Inflammatory macrophage (primary cell): ENCODE measurements around the gene TOMM40.
"Not testable (repeated sequence)": the region's sequence is repeated elsewhere in the genome, so short reads cannot be mapped to it uniquely, and the experiment has no call there.

Experiments used
- DNase-seq, 2 donors: peaks; one replicate each; pipeline ENCODE4 v3.0.0-alpha.2; 2020 to 2022

The TOMM40 gene

GRCh38 chr19:44871809-44872208 lies 19.2 kb upstream of the TOMM40 start:
- no peak for DNase-seq

- DNase-seq, result no peak
These were observed 18.4 kb upstream of the TOMM40 start for GRCh38 chr19:44872661-44873060.

GRCh38 chr19:44874317-44874716 lies 16.7 kb upstream of the TOMM40 start:
- DNase-seq, result no peak

- no peak for DNase-seq
These were observed 15.2 kb upstream of the TOMM40 start for GRCh38 chr19:44875666-44876451.

GRCh38 chr19:44876930-44877535 lies 14.0 kb upstream of the TOMM40 start:
- no peak for DNase-seq

GRCh38 chr19:44878120-44878865 lies 12.8 kb upstream of the TOMM40 start:
- DNase-seq, result no peak

GRCh38 chr19:44879309-44880065 lies 11.6 kb upstream of the TOMM40 start:
- no peak for DNase-seq

- DNase-seq, result no peak
These were observed 9.0 kb upstream of the TOMM40 start for GRCh38 chr19:44882063-44882462.

GRCh38 chr19:44882619-44883397 lies 8.2 kb upstream of the TOMM40 start:
- not testable (repeated sequence) for DNase-seq

- no peak for DNase-seq
These were observed 7.1 kb upstream of the TOMM40 start for GRCh38 chr19:44883922-44884321.

GRCh38 chr19:44884566-44884965 lies 6.5 kb upstream of the TOMM40 start:
- no peak for DNase-seq

GRCh38 chr19:44886141-44886540 lies 4.9 kb upstream of the TOMM40 start:
- no peak for DNase-seq

- DNase-seq, result no peak
These were observed 3.4 kb upstream of the TOMM40 start for GRCh38 chr19:44887648-44888047.

- not testable (repeated sequence) for DNase-seq
These were observed 2.7 kb upstream of the TOMM40 start for GRCh38 chr19:44888335-44888734.

- DNase-seq, result no peak
These were observed 1.2 kb upstream of the TOMM40 start for GRCh38 chr19:44889830-44890365.

- DNase-seq, result peak in 1 of 2 donors; percentile 100
These were observed 563 bp upstream of the TOMM40 start for GRCh38 chr19:44890366-44891015.

GRCh38 chr19:44892932-44893331 lies 1.9 kb downstream of the TOMM40 start:
- DNase-seq, result peak in 1 of 2 donors; percentile 6

- DNase-seq, result peak; percentile 42 to 55
These were observed 2.4 kb downstream of the TOMM40 start for GRCh38 chr19:44893332-44894051.

GRCh38 chr19:44894052-44894400 lies 3.0 kb downstream of the TOMM40 start:
- DNase-seq, result peak; percentile 64 to 85

GRCh38 chr19:44894946-44895345 lies 3.9 kb downstream of the TOMM40 start:
- DNase-seq, result no peak

GRCh38 chr19:44897835-44898234 lies 6.8 kb downstream of the TOMM40 start:
- DNase-seq, result no peak
